GM21367 (cell line): Measurements from ENCODE around the gene ANO7.

ENCODE experiments used
- ATAC-seq: cut with Tn5 transposase; IDR thresholded peaks from one replicate; pipeline ENCODE4 v1.9.1; 2021; ENCODE audit not compliant: unreplicated experiment

ANO7 gene

GRCh38 chr2:241204490-241204889, 16.0 kb downstream of the ANO7 start:
- no peak for ATAC-seq

DNA sequence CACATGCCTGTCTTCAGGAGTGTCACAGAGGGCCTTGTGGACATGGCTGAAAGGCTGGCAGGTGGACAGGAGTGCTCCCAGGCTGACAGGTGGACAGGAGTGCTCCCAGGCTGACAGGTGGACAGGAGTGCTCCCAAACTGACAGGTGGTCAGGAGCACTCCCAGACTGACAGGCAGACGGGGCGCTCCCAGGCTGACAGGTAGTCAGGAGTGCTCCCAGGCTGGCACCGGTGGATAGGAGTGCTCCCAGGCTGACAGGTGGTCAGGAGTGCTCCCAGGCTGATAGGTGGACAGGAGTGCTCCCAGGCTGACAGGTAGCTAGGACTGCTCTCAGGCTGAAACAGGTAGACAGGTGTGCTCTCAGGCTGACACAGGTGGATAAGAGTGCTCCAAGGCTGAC, 16.6 kb downstream of the ANO7 start:
- no peak for ATAC-seq

DNA sequence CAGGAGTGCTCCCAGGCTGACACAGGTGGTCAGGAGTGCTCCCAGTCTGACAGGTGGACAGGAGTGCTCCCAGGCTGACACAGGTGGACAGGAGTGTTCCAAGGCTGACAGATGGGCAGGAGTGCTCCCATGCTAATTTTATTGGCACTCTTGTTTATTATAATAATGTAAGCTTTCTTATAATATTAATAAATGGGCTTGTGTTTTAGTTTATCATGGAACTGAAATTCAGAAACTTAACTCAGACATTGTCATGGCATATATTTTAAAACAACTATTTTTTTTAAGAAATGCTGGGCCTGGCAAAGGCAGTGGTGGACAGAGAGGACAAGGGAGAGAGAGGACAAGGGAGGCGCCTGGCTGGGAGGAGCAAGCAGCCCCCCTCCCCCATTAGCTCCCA, 18.7 kb downstream of the ANO7 start:
- ATAC-seq = no peak

DNA sequence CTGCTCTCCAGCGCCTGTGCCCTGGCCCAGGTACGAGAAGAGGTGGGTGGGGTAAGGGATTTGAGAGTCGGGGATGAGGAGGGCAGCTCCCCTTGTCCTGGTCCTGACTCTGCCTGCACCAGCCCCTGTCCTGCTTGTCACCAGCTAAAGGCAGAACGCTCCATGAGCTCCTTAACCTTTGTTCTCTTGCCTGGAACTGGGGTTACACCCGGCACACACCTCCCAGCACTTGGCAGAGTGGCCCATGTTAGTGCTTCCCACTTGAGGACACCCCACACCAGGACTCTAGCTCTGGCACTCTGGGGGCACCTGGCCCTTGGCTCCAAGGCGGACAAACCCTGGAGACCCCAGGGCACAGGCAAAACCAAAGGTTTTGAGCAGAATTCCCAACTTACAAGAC, 19.2 kb downstream of the ANO7 start:
- ATAC-seq = no peak

- no peak for ATAC-seq
Observed at GRCh38 chr2:241208058-241208457, 19.6 kb downstream of the ANO7 start.

DNA sequence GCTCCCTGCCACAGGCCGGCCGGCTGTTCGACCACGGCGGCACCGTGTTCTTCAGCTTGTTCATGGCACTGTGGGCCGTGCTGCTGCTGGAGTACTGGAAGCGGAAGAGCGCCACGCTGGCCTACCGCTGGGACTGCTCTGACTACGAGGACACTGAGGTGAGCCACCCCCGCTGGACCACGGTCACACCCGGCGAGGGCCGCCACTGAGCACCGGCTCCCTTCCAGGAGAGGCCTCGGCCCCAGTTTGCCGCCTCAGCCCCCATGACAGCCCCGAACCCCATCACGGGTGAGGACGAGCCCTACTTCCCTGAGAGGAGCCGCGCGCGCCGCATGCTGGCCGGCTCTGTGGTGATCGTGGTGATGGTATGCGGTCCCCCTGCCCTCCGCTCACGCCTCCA, 20.8 kb downstream of the ANO7 start:
- no peak for ATAC-seq

DNA sequence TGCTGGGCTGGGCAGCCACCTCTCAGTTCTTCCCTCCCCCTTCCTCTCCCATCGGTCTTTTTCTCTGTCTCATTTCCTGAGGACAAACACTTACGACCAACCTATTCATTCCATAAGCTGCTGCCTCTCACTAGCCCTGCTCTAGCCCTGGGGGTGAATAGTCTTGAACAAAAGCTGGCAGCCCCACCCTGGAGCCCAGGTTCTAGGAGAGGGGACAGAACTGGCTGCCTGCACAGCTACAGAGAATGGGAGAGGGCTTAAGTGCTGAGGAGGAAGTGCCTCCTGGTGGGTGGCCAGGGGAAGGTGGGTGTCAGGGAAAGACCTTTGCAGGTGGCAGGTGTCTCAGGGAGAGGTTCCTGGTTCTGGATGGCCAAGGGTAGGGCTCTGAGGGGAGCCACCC, 22.8 kb downstream of the ANO7 start:
- ATAC-seq = no peak

DNA sequence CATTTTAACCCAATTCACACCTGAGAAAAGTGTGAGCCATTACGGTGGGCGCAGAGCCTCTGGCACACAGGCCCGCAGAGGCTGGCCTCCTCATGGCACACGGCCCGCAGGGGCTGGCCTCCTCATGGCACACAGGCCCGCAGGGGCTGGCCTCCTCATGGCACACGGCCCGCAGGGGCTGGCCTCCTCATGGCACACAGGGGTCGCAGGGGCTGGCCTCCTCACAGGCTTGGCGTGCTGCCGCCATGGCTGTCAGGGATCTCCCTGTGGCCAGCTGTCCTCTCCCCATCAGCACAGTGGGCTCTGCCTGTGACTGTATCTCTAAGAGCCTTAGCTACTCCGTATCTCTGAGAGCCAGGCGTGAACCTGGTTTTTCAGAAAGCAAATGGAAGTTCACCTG, 24.6 kb downstream of the ANO7 start:
- ATAC-seq = no peak

GRCh38 chr2:241213567-241213966, 25.1 kb downstream of the ANO7 start:
- ATAC-seq = no peak

DNA sequence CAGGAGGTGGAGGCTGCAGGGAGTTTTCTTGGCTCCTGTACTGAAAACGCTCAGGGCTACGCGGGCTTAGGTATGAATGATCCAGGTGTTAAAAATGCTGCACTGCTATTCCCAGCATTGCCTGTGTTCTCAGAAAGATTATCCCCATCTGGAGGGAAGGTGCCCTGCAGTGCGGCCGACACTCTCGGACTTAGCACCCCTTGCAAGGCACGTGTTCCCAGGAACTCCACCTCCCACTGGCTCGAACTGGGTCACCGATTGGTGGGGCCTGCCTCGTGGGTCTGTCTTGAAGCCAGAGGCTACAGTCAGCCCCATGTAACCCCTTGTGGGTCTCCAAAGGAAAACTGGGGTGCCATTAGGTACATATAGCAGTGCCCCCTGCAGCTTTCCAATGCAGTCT, 25.7 kb downstream of the ANO7 start:
- ATAC-seq = no peak

GRCh38 chr2:241214766-241215165, 26.3 kb downstream of the ANO7 start:
- no peak for ATAC-seq

- no peak for ATAC-seq
Observed at GRCh38 chr2:241215421-241215820, 26.9 kb downstream of the ANO7 start.

DNA sequence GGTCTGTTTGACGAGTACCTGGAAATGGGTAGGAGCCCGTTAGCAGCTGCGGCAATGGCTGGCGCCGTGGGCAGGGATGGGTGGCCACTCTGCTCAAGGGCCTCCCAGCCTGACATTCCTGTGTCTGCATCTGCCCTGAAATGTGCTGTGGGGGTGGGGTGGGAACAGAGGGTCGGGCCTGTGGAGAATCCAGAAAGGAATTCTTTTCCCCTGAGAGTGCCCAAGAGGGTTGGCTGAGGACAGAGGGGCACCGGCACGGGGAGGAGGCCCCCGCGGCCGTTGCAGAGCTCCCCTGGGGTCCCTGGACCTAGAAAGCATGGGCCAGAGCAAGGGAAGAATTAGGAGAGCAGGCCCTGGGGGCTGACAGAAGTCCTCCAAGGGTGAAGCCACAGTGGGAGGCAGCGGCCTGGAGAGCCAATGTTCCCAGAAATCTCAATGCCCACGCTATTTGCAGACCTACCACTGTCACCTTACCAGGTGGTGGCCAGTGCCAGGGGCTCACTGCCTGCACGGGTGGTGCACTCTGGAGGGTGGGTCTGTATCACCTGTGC, 27.8 kb downstream of the ANO7 start:
- ATAC-seq = no peak

- no peak for ATAC-seq
Observed at GRCh38 chr2:241217320-241218031, 29.0 kb downstream of the ANO7 start.

DNA sequence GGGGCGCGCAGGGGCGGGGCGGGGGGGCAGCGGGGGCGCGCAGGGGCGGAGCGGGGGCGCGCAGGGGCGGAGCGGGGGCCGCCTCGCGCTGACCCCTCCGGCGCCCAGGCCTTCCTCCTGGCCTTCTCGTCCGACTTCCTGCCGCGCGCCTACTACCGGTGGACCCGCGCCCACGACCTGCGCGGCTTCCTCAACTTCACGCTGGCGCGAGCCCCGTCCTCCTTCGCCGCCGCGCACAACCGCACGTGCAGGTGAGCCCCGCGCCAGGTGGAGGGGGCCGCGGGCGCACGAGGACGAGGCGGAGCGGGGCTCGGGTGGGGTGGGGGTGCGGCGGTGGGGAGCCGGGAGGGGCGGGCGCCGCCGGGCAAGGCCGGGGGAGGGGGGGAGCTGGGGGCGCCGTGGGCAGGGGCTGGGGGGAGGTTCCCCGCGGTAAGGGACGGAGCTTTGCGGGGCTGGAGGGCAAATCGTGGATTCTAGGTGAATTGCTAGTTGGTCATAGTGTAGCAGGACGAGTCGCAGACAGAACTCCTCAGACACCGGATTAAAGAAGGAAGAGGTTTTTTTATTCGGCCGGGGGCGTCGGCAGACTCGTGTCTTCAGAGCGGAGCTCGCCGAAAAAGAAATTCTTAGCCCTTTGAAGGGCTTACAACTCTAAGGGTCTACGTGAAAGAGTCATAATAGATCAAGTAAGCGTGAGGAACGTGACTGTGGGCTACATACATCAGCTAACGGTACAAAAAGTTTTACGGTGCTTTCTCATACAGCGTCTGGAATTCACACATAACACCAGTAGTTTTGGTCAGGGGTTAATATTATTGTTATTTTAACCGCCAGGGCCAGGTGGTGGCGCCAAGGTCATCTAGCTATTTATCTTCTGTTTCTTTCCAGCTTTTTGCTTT, 29.9 kb downstream of the ANO7 start:
- no peak for ATAC-seq

DNA sequence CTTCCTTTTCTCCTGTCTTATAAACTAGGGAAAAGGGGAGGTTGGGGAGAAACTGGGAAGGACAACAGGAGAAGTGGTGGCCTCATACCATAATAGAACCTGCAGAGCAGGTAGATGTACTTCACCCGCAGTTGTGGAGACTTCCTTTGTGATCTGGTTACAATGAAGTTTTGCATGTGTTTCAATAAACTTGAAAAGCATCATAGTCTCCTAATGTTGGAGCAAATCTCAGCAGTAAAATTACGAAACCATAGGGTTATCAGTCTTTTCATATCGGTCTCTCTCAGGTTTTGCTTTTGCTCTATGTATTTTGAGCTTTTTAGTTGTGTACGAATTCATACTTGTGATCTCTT, 30.5 kb downstream of the ANO7 start:
- ATAC-seq = no peak

GRCh38 chr2:241219856-241220356, 31.4 kb downstream of the ANO7 start:
- ATAC-seq = no peak

DNA sequence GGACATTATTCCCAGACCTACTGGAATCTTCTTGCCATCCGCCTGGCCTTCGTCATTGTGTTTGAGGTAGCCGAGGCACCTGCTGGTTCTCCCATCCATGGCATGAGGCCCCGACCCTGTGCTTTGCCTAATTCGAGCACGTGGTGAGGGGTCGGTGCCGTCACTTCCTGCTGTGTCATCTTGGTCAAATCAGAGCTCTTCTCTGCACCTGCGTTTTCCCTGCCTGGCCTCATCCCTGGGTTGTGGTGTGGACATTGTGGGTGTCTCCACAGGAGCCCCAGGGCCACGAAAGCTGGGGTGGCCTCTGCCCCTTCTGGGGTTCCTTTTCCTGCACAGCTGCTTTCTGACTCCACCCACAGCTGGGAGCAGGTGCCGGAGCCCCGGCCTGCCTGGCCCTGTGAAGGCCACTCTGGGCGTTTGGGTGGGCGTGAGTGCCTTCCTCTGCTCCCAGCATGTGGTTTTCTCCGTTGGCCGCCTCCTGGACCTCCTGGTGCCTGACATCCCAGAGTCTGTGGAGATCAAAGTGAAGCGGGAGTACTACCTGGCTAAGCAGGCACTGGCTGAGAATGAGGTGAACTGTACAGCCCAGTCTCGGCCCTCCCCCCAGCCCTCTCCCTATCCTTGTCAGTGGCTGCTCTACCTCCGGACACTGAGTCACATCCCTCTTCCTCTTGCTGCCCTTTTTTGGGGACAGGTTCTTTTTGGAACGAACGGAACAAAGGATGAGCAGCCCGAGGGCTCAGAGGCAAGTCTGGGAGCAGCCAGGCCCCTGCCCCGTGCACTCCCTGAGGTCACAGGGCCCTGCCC, 34.9 kb downstream of the ANO7 start:
- no peak for ATAC-seq

DNA sequence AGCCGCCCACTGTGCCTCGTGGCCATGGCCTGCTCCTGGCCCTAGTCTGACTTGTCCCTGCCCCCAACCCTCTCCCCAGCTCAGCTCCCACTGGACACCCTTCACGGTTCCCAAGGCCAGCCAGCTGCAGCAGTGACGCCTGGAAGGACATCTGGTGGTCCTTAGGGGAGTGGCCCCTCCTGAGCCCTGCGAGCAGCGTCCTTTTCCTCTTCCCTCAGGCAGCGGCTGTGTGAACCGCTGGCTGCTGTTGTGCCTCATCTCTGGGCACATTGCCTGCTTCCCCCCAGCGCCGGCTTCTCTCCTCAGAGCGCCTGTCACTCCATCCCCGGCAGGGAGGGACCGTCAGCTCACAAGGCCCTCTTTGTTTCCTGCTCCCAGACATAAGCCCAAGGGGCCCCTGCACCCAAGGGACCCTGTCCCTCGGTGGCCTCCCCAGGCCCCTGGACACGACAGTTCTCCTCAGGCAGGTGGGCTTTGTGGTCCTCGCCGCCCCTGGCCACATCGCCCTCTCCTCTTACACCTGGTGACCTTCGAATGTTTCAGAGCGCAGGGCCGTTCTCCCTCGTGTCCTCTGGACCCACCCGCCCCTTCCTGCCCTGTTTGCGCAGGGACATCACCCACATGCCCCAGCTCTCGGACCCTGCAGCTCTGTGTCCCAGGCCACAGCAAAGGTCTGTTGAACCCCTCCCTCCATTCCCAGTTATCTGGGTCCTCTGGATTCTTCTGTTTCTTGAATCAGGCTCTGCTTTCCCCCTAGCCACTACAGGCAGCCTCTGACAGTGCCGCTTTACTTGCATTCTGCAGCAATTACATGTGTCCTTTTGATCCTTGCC, 35.8 kb downstream of the ANO7 start:
- no peak for ATAC-seq

DNA sequence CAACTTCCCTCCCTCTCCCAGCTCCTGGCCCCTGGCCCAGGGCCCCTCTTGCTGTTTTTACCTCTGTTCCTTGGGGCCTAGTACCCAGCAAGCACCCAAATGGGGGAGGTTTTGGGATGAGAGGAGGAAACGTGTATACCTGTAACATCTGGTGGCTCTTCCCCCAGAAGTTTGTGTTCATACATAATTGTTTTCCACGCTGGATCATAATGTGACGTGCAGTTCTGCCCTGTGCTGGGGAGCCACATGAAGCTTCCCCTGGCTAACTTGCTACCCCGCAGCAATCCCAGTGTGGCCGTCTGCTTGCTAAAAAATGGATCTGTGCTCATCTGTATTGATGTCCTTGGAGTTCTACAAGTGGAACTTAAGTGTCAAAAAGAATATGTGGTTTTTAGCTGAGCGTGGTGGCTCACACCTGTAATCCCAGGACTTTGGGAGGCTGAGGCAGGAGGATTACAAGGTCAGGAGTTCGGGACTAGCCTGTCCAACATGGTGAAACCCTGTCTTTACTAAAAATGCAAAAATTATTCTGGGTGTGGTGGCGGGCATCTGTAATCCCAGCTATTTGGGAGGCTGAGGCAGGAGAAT, 36.5 kb downstream of the ANO7 start:
- no peak for ATAC-seq
